Activated CD4-positive, alpha-beta memory T cell treated with anti-CD3 and anti-CD28 coated beads for 36 hours (primary cell): ENCODE data around the gene COMMD1. TPM values are rescaled to one million over a fixed set of nuclear protein-coding genes. Genes with fewer than 3 reads are reported as not detected.

Experiments used
- CTCF ChIA-PET: fragments of 350-600 bp; sonication (Branson Sonifier 250); formaldehyde crosslinking; loops from one replicate; lab custom pipeline; 2021; ENCODE audit warnings: antibody characterized with exemption, inconsistent platforms; lab: Charles Lee
- POLR2A ChIA-PET: fragments of 350-600 bp; sonication (Branson Sonifier 250); formaldehyde crosslinking; loops from one replicate; lab custom pipeline; 2021; ENCODE audit warnings: antibody characterized with exemption; lab: Charles Lee
- DNase-seq: peaks from one replicate; pipeline ENCODE4 v3.0.0-alpha.2; 2020
- H3K27ac Mint-ChIP-seq: one replicate; pipeline ENCODE4 v1.8.0; 2021; ENCODE audit warnings: mixed read lengths
- H3K27me3 Mint-ChIP-seq: one replicate; pipeline ENCODE4 v1.8.0; 2021; ENCODE audit warnings: mixed read lengths
- H3K36me3 Mint-ChIP-seq: one replicate; pipeline ENCODE4 v1.8.0; 2021; ENCODE audit warnings: mixed read lengths
- H3K4me1 Mint-ChIP-seq: one replicate; pipeline ENCODE4 v1.8.0; 2021; ENCODE audit warnings: low read depth, mixed read lengths
- H3K4me3 Mint-ChIP-seq: one replicate; pipeline ENCODE4 v1.8.0; 2021; ENCODE audit warnings: mild to moderate bottlenecking, mixed read lengths
- H3K9me3 Mint-ChIP-seq: one replicate; pipeline ENCODE4 v1.8.0; 2021; ENCODE audit warnings: mixed read lengths
- intact Hi-C: fragments of 100-400 bp; cut with micrococcal nuclease; formaldehyde crosslinking; loops from one replicate; pipeline ENCODE4 v1.15.1; 2023
- total RNA-seq, 2 experiments: library from RNA; stranded (reverse); gene quantifications; one replicate each; pipeline ENCODE4 v1.2.3, GENCODE V29; 2021

Gene COMMD1
- total RNA-seq, 2 experiments from 2014 or later, result 33.0 to 33.8 TPM

DNA sequence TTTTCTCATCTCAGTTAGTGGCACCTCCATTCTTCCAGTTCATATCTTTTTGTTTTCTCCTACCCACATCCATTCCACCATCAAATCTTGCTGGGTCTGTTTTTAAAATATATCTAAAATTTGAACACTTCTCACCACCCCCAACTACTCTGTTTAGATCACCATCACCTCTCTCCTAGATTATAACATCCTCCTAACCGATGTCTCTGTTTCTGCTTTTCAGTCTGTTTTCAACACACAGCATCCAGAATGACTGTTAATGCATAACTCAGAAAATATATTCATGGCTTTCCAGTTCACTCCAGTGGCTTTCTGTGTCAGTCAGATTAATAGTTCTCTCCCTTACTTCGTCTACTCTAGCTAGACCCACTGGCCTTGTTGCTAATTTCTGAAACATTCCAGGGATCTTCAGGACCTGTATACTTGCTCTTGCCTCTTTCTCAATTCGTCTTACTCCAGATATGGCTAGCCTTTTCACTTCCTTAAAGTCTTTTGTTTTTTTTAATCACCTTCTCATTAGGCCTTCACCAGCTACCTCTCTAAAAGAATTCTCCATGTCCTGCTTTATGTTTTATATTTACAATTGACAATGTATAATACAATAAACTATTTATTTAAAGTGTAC, 105.3 kb downstream of the COMMD1 start:
- no peak for DNase-seq
- Mint-ChIP-seq H3K27me3 (no peaks in the 10 kb centered on the region), H3K9me3 (no peaks in the 10 kb centered on the region), H3K4me1 (no peaks in the 10 kb centered on the region), H3K4me3 (no peak overlapping the region), H3K27ac (no peak overlapping the region), H3K36me3 (no peaks in the 10 kb centered on the region)
- ChIA-PET POLR2A (no interaction called here), CTCF (no interaction called here)
- intact Hi-C loops, result no loop called here

GRCh38 chr2:62013641-62014040, 108.2 kb downstream of the COMMD1 start:
- no peak overlapping the region for H3K27ac Mint-ChIP-seq
- no peak for DNase-seq
- H3K27me3 Mint-ChIP-seq, result no peaks in the 10 kb centered on the region
- intact Hi-C loops, result no loop called here
- H3K9me3 Mint-ChIP-seq, result no peaks in the 10 kb centered on the region
- H3K4me1 Mint-ChIP-seq, result peaks cover 1% of the 10 kb centered on the region
- CTCF ChIA-PET, result no interaction called here
- no peak overlapping the region for H3K4me3 Mint-ChIP-seq
- no peaks in the 10 kb centered on the region for H3K36me3 Mint-ChIP-seq
- POLR2A ChIA-PET, result no interaction called here

GRCh38 chr2:62014102-62014501, 108.6 kb downstream of the COMMD1 start:
- CTCF ChIA-PET, result no interaction called here

DNA sequence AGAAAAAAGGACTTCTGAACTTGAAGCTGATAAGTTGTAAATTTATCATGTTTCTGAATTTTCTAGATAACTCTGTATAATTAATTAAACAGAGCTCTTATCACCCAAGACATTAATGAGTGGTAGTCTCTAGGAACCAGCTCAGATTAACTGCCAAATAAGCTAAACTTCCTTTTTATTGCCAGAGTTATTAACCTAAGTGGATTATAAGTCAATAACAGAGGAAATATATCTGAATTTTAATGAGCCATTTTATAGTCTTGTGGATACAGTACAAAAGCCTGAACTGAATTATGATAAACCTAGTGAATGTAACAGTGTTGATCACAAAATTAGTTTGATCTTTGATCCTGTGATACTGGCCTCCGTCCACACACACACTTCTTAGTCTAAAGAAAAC, 111.5 kb downstream of the COMMD1 start:
- no peak overlapping the region for H3K27ac Mint-ChIP-seq
- CTCF ChIA-PET, result no interaction called here
- no peaks in the 10 kb centered on the region for H3K9me3 Mint-ChIP-seq
- intact Hi-C loops, result no loop called here
- POLR2A ChIA-PET, result no interaction called here
- DNase-seq, result no peak
- H3K36me3 Mint-ChIP-seq, result peaks cover 6% of the 10 kb centered on the region
- H3K4me3 Mint-ChIP-seq, result no peak overlapping the region
- H3K4me1 Mint-ChIP-seq, result peaks cover 3% of the 10 kb centered on the region
- no peaks in the 10 kb centered on the region for H3K27me3 Mint-ChIP-seq

More at GRCh38 chr2:62014102-62014501, 108.6 kb downstream of the COMMD1 start:
- H3K27ac Mint-ChIP-seq, result no peak overlapping the region
- intact Hi-C loops, result no loop called here
- no peak for DNase-seq
- H3K36me3 Mint-ChIP-seq, result no peaks in the 10 kb centered on the region
- peaks cover 3% of the 10 kb centered on the region for H3K4me1 Mint-ChIP-seq
- H3K9me3 Mint-ChIP-seq, result no peaks in the 10 kb centered on the region
- no peak overlapping the region for H3K4me3 Mint-ChIP-seq
- no peaks in the 10 kb centered on the region for H3K27me3 Mint-ChIP-seq
- POLR2A ChIA-PET, result no interaction called here

DNA sequence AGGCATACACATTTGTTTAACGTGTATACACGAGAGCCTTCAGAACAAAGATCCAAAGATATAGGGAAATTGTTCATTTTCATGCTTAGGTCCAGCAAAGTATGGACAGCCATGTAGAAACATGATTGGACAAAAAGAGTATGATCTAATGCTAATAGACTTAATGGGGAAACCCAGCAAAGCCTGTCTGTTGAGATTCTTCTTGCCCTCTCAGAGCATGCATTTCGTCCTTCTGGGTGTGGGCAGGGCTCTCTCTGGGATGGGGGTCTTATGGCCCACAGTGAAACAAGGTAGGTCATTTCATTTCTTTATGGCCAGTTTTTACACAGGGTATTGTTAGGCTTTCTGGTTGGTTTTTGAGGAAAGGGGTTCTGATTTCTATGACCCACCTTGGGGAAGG, 124.4 kb downstream of the COMMD1 start:
- H3K4me3 Mint-ChIP-seq, result no peak overlapping the region
- H3K27ac Mint-ChIP-seq, result no peak overlapping the region
- H3K4me1 Mint-ChIP-seq, result no peaks in the 10 kb centered on the region
- no peaks in the 10 kb centered on the region for H3K27me3 Mint-ChIP-seq
- H3K9me3 Mint-ChIP-seq, result no peaks in the 10 kb centered on the region
- ChIA-PET POLR2A (no interaction called here), CTCF (no interaction called here)
- intact Hi-C loops, result loop anchor here (10.0 kb wide), 1 partner anchor 275 kb away; no protein-coding TSS in a partner anchor
- DNase-seq, result no peak
- H3K36me3 Mint-ChIP-seq, result no peaks in the 10 kb centered on the region

- Mint-ChIP-seq H3K27me3 (no peaks in the 10 kb centered on the region), H3K4me1 (no peaks in the 10 kb centered on the region), H3K9me3 (no peaks in the 10 kb centered on the region), H3K4me3 (no peak overlapping the region), H3K27ac (no peak overlapping the region), H3K36me3 (no peaks in the 10 kb centered on the region)
- intact Hi-C loops, result loop anchor here (10.0 kb wide), 1 partner anchor 274 kb away; no protein-coding TSS in a partner anchor
- DNase-seq, result no peak
- ChIA-PET CTCF (no interaction called here), POLR2A (no interaction called here)
Measured at GRCh38 chr2:62030902-62031301, 125.4 kb downstream of the COMMD1 start.

- H3K4me3 Mint-ChIP-seq, result no peak overlapping the region
- ChIA-PET POLR2A (no interaction called here), CTCF (no interaction called here)
- DNase-seq, result no peak
- no peaks in the 10 kb centered on the region for H3K27me3 Mint-ChIP-seq
- intact Hi-C loops, result loop anchor here (10.0 kb wide), 1 partner anchor 273 kb away; no protein-coding TSS in a partner anchor
- no peaks in the 10 kb centered on the region for H3K36me3 Mint-ChIP-seq
- H3K27ac Mint-ChIP-seq, result no peak overlapping the region
- H3K9me3 Mint-ChIP-seq, result no peaks in the 10 kb centered on the region
- no peaks in the 10 kb centered on the region for H3K4me1 Mint-ChIP-seq
Measured at GRCh38 chr2:62032096-62032495, 126.6 kb downstream of the COMMD1 start.

DNA sequence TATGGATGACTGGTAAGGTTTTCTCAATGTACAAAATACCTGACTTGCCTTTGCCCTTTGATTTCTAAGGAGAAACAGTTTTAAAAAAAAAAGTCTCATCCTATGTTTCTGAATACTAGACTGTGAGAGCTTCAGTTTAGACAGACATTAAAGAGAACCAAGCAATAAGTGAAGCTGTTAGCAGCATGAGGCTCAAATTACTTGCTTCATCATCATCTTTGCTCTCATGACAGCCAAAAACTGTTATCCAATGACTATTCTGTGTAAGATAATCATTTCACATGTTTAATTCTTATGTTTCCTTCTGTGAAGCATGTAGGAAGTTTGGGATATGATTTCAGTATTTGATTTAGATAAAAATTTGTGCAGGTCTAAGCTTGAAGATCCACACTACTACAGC, 129.2 kb downstream of the COMMD1 start:
- Mint-ChIP-seq H3K9me3 (no peaks in the 10 kb centered on the region), H3K4me1 (peaks cover 11% of the 10 kb centered on the region), H3K27ac (no peak overlapping the region), H3K36me3 (no peaks in the 10 kb centered on the region), H3K4me3 (no peak overlapping the region), H3K27me3 (no peaks in the 10 kb centered on the region)
- ChIA-PET CTCF (no interaction called here), POLR2A (no interaction called here)
- intact Hi-C loops, result loop anchor here (5.0 to 10.0 kb wide), 2 partner anchors 163 to 270 kb away; partner anchors contain the start of gene B3GNT2
- no peak for DNase-seq

DNA sequence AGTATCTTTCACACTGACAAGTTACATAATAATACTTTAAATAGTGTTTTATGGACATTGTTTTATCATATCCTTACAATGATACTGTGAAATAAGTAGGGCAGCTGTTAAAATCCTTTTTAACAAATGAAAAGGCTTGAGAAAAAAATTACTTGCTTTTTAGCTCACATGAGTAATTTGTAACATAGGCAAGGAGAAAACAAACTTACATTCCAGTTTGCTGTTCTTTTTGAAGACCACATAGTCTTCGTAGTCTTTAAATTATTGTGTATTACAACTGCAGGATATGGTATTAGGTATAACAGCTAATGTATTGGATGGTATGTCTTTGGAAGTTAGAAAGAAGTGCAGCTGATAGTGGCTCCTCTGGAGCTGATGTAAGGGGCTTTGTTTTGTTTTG, 130.8 kb downstream of the COMMD1 start:
- POLR2A ChIA-PET, result no interaction called here
- H3K4me1 Mint-ChIP-seq, result peaks cover 11% of the 10 kb centered on the region
- CTCF ChIA-PET, result no interaction called here
- peaks cover under 1% of the 10 kb centered on the region for H3K36me3 Mint-ChIP-seq
- no peak for DNase-seq
- no peak overlapping the region for H3K4me3 Mint-ChIP-seq
- no peaks in the 10 kb centered on the region for H3K9me3 Mint-ChIP-seq
- H3K27ac Mint-ChIP-seq, result no peak overlapping the region
- intact Hi-C loops, result loop anchor here (5.0 to 10.0 kb wide), 2 partner anchors 161 to 269 kb away; partner anchors contain the start of gene B3GNT2
- no peaks in the 10 kb centered on the region for H3K27me3 Mint-ChIP-seq

GRCh38 chr2:62036761-62037250, 131.3 kb downstream of the COMMD1 start:
- Mint-ChIP-seq H3K27me3 (no peaks in the 10 kb centered on the region), H3K9me3 (peaks cover 3% of the 10 kb centered on the region), H3K4me1 (peaks cover 14% of the 10 kb centered on the region), H3K4me3 (no peak overlapping the region), H3K27ac (no peak overlapping the region), H3K36me3 (peaks cover 6% of the 10 kb centered on the region)
- ChIA-PET CTCF (no interaction called here), POLR2A (interaction anchor here (0.7 kb wide), 1 partner anchor 96 kb away, joined by 3 read pairs; no protein-coding TSS in a partner anchor)
- intact Hi-C loops, result loop anchor here (5.0 to 10.0 kb wide), 2 partner anchors 160 to 268 kb away; partner anchors contain the start of gene B3GNT2
- no peak for DNase-seq

DNA sequence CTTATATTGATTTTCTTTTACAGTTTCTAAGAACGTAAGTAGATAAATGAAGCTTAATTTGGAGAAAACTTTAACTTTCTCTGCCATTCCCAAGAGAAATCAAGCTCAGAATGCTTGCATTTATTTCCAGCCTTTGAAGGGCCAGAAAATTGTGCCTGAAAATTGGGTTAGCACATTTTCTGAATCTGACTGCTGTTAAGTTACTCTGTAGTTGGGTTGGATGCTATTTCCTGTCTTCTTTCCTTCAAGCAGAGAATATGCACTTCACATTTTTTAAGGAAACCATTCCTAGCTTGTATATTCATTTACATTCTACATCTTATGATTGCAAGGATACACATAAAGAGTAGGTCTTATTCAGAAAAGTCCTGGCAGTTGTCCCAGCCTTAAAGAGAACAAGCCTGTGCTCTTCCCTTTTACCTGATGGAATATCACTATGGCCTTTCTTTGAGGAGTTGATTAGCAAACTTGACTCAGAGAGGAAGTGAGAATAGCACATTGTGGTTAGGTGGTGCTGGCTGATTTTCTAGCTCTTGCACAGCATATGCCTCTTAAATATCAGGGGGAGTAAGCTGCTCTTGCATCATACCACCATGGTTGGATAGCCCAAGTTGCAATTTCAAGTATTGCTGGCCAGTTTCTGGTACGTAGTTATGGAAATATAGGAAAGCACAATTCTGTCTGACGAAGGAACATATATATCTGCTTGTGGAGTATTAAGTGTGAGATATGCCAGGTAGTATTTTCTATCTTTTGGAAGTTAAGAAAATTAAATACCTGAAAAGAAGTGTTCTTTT, 133.7 kb downstream of the COMMD1 start:
- Mint-ChIP-seq H3K9me3 (peaks cover 5% of the 10 kb centered on the region), H3K4me1 (peaks cover 14% of the 10 kb centered on the region), H3K27me3 (no peaks in the 10 kb centered on the region), H3K27ac (no peak overlapping the region), H3K4me3 (no peak overlapping the region), H3K36me3 (peaks cover 15% of the 10 kb centered on the region)
- POLR2A ChIA-PET, result interaction anchor here (0.6 to 0.7 kb wide), 3 partner anchors 30 to 225 kb away, joined by 3 read pairs; no protein-coding TSS in a partner anchor
- DNase-seq, result peak; percentile 42
- CTCF ChIA-PET, result interaction anchor here (0.5 to 0.7 kb wide), 3 partner anchors 29 to 1016 kb away, joined by 3 read pairs; no protein-coding TSS in a partner anchor
- intact Hi-C loops, result loop anchor here (5.0 to 10.0 kb wide), 2 partner anchors 158 to 266 kb away; partner anchors contain the start of gene B3GNT2

DNA sequence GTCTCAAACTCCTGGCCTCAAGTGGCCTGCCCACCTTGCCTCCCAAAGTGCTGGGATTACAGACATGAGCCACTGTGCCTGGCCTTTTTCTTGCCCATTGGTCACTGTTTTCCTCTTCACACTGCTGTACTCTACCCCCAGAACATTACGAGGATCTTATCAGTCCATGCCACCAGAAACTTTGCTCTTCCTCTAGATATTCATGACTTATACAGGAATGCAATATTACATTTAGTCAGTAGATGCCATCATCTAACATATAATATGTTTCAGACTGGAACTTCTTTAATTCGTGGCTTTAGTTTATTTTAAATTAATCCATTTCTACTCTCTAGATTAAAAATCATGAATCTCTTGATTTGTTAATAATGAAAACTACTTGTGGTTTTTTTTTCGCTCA, 135.5 kb downstream of the COMMD1 start:
- peaks cover 14% of the 10 kb centered on the region for H3K4me1 Mint-ChIP-seq
- H3K36me3 Mint-ChIP-seq, result peaks cover 22% of the 10 kb centered on the region
- POLR2A ChIA-PET, result no interaction called here
- no peak overlapping the region for H3K27ac Mint-ChIP-seq
- no peak overlapping the region for H3K4me3 Mint-ChIP-seq
- CTCF ChIA-PET, result no interaction called here
- H3K27me3 Mint-ChIP-seq, result no peaks in the 10 kb centered on the region
- peaks cover 9% of the 10 kb centered on the region for H3K9me3 Mint-ChIP-seq
- no peak for DNase-seq
- intact Hi-C loops, result no loop called here
